OCI-LY7 (cell line): Measurements from ENCODE around the gene C1orf141.

Source experiments
- EZH2phosphoT487 ChIP-seq: fragments of 200-600 bp; sonication (generic); IDR thresholded peaks from 2 replicates; pipeline ENCODE4 v1.6.1; 2018; ENCODE audit warnings: low read depth, borderline replicate concordance, mild to moderate bottlenecking, mixed run types, antibody characterized with exemption, low read length, moderate library complexity, mixed read lengths
- TF ChIP-seq, protein P1 (sequence below): fragments of 200-600 bp; sonication (generic); conservative IDR thresholded peaks from 2 replicates; pipeline ENCODE4 v1.5.1; 2014; ENCODE audit warnings: mild to moderate bottlenecking, antibody characterized with exemption, low read length, moderate library complexity, mixed read lengths

DNA sequence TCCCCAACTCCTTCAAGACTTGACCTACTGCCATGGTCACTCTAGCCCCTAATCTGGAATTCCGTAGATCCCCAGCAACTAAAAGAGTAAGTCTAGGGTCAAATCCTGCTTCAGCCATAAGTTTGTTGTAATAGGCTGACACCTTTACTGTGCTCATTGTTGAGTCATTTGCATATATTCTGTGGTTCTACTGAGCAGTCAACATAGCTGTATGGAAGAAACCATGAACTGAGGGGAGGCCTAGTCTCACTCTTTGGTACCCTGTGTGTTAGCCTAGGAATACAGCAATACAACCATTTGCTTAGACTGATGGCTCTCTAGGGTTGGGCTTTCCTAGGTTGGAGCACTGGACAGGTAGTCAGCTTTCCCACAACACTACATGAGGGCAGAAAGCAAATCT is 57.2 kb downstream of the C1orf141 start:
- TF ChIP-seq, protein P1, sequence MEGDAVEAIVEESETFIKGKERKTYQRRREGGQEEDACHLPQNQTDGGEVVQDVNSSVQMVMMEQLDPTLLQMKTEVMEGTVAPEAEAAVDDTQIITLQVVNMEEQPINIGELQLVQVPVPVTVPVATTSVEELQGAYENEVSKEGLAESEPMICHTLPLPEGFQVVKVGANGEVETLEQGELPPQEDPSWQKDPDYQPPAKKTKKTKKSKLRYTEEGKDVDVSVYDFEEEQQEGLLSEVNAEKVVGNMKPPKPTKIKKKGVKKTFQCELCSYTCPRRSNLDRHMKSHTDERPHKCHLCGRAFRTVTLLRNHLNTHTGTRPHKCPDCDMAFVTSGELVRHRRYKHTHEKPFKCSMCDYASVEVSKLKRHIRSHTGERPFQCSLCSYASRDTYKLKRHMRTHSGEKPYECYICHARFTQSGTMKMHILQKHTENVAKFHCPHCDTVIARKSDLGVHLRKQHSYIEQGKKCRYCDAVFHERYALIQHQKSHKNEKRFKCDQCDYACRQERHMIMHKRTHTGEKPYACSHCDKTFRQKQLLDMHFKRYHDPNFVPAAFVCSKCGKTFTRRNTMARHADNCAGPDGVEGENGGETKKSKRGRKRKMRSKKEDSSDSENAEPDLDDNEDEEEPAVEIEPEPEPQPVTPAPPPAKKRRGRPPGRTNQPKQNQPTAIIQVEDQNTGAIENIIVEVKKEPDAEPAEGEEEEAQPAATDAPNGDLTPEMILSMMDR, result no peak
- no peak for TF ChIP-seq EZH2phosphoT487
